ENCODE results near the gene IRX2.

DNA sequence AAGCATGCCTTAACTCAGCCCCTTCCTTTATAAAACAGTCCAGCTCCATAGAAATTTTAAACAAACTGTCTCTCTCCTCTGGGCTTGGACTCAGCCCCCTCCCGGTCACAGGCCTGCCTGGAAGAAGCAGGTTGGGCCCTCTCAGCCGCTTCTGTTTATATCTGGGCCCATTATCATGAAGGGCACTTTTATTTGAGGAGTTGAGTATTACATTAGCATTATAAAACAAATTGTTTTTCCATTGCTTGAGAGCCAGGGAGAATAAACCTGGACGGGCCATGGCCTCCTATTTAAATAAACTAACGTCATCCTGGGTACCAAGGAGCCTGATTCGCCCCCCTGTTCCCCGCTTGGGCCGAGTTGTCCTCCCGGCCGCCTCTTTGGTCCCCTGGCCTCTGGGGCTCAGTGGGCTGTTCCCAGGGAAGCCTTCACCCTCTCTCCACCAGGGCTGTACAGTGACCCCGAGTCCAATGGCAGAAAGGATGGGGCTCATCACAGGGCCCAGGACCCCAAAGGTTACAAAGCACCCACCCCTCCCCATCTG, 13.2 kb downstream of the IRX2 start:
- no peak for TF ChIP-seq CTCF (IDR thresholded peaks at IDR 0.05)
- no peak for TF ChIP-seq POLR2A (IDR thresholded peaks at IDR 0.05)
